H1 (cell line): ENCODE data around the gene TAF5. TPM values are rescaled to one million over a fixed set of nuclear protein-coding genes. Genes with fewer than 3 reads are reported as not detected.

Experiments
- RXRA ChIP-seq: IDR thresholded peaks from 2 replicates; pipeline ENCODE4 v1.6.1; 2011; ENCODE audit warnings: low read depth, mild to moderate bottlenecking, low read length, moderate library complexity; ENCODE audit not compliant: insufficient read depth
- polyA plus RNA-seq, 7 experiments: library from polyadenylated mRNA; depleted of rRNA in 3 of 7; stranded (reverse) in 5 of 7; unstranded in 2 of 7; fragments of >200 nt in 5 of 7; fragments of 200-250 nt in 2 of 7; gene quantifications; 1 replicate in 5 of 7; 2 replicates in 1 of 7; 4 replicates in 1 of 7; pipeline versions ENCODE4 v1.2.1 to v1.2.3, GENCODE V29; 2011 to 2013; ENCODE audit warnings: missing spikeins in 2 of 7, mixed read lengths in 2 of 7
- total RNA-seq: library from RNA; stranded (reverse); fragmentation: NEBNext Ultra II Directional; extraction: Animal tissue kit (Norgen Biotek cat#: 25700); gene quantifications from 2 replicates; pipeline ENCODE4 v1.2.1, GENCODE V29; 2021

TAF5 gene
- total and polyA plus RNA-seq, 2 of the 8 experiments (the other 6 are each of a cell fraction or from before 2014, with no cell fraction given) = 5.8 to 15.6 TPM

DNA sequence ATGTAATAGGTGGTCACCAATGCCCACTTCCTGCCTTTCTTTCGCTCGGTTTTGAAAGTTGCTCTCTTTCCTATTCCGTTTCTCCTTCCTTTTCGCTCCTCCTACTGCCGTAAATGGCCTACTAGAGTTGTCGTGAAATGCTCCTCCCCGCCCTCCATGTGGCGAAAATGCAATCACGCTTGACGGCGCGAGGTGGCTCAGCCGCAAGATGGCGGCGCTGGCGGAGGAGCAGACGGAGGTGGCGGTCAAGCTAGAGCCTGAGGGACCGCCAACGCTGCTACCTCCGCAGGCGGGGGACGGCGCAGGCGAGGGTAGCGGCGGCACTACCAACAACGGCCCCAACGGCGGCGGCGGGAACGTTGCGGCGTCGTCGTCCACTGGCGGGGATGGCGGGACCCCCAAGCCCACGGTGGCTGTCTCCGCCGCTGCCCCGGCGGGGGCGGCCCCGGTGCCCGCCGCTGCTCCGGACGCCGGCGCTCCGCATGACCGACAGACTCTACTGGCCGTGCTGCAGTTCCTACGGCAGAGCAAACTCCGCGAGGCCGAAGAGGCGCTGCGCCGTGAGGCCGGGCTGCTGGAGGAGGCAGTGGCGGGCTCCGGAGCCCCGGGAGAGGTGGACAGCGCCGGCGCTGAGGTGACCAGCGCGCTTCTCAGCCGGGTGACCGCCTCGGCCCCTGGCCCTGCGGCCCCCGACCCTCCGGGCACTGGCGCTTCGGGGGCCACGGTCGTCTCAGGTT lies at the start of gene TAF5 (continued):
- TF ChIP-seq RXRA = no peak
